Measurements from ENCODE around the gene USP34.

The USP34 gene

GRCh38 chr2:61356261-61356957, 114.5 kb downstream of the USP34 start:
- no peak for TF ChIP-seq CTCF (IDR thresholded peaks at IDR 0.05; ENCODE audit: low read depth, low read length)
- no peak overlapping the region for H3K4me3 ChIP-seq (ENCODE audit: low read depth, low read length)
- no peak for DNase-seq (ENCODE audit: low read depth, low spot score)
- in situ Hi-C loops (cut with HindIII; ENCODE audit: low sequenced_read_pairs), result no loop called here

- DNase-seq (ENCODE audit: low read depth, low spot score), result no peak
- TF ChIP-seq CTCF (IDR thresholded peaks at IDR 0.05; ENCODE audit: low read depth, low read length), result no peak
- no peak overlapping the region for H3K4me3 ChIP-seq (ENCODE audit: low read depth, low read length)
- in situ Hi-C loops (cut with HindIII; ENCODE audit: low sequenced_read_pairs), result no loop called here
Measured at GRCh38 chr2:61354543-61355197, 116.2 kb downstream of the USP34 start.

- in situ Hi-C loops (cut with HindIII; ENCODE audit: low sequenced_read_pairs), result no loop called here
- DNase-seq (ENCODE audit: low read depth, low spot score), result no peak
Measured at GRCh38 chr2:61353909-61354308, 117.0 kb downstream of the USP34 start.

GRCh38 chr2:61350777-61351176, 120.1 kb downstream of the USP34 start:
- no peak for TF ChIP-seq CTCF (IDR thresholded peaks at IDR 0.05; ENCODE audit: low read depth, low read length)
- DNase-seq (ENCODE audit: low read depth, low spot score), result no peak
- H3K4me3 ChIP-seq (ENCODE audit: low read depth, low read length), result no peak overlapping the region
- in situ Hi-C loops (cut with HindIII; ENCODE audit: low sequenced_read_pairs), result no loop called here

More at GRCh38 chr2:61353909-61354308, 117.0 kb downstream of the USP34 start:
- no peak overlapping the region for H3K4me3 ChIP-seq (ENCODE audit: low read depth, low read length)
- no peak for TF ChIP-seq CTCF (IDR thresholded peaks at IDR 0.05; ENCODE audit: low read depth, low read length)

- in situ Hi-C loops (cut with HindIII; ENCODE audit: low sequenced_read_pairs), result no loop called here
- no peak for TF ChIP-seq CTCF (IDR thresholded peaks at IDR 0.05; ENCODE audit: low read depth, low read length)
- no peak for DNase-seq (ENCODE audit: low read depth, low spot score)
- no peak overlapping the region for H3K4me3 ChIP-seq (ENCODE audit: low read depth, low read length)
Measured at GRCh38 chr2:61343141-61343540, 127.7 kb downstream of the USP34 start.

GRCh38 chr2:61340242-61340641, 130.6 kb downstream of the USP34 start:
- DNase-seq (ENCODE audit: low read depth, low spot score), result peak; percentile 57
- no peak overlapping the region for H3K4me3 ChIP-seq (ENCODE audit: low read depth, low read length)
- no peak for TF ChIP-seq CTCF (IDR thresholded peaks at IDR 0.05; ENCODE audit: low read depth, low read length)
- in situ Hi-C loops (cut with HindIII; ENCODE audit: low sequenced_read_pairs), result no loop called here
